GM18520 (cell line): ENCODE measurements around the gene DAAM1.

Experiments
- ATAC-seq: cut with Tn5 transposase; IDR thresholded peaks from one replicate; pipeline ENCODE4 v1.9.1; 2021; ENCODE audit not compliant: unreplicated experiment

DAAM1 gene

GRCh38 chr14:59417311-59417710 lies 228.8 kb downstream of the DAAM1 start:
- no peak for ATAC-seq

DNA sequence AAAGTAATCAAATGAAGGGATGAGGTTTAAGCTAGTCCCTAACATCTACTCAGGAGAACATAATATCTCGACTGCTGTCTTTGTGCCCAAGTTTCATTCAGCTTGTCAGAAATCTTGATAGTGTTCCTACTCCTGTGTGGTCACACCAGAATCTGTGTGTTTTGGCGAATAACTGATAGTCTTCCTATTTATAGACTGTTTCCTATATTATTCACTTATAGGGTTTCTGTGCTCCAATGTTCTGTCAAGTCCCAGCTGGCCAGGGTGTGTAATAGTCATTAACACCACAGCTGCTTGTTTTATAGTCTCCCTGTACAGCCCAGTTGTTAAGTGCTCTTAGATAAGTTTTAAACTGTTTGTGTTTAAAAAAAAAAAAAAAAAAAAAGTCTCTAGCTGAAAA lies 230.8 kb downstream of the DAAM1 start:
- no peak for ATAC-seq
